ENCODE results near the gene PLXNA4. TPM values are rescaled to one million over a fixed set of nuclear protein-coding genes. Genes with fewer than 3 reads are reported as not detected.
"Not testable (repeated sequence)": the region's sequence is repeated elsewhere in the genome, so short reads cannot be mapped to it uniquely, and the experiment has no call there.

The PLXNA4 gene
- total RNA-seq, 2 experiments from 2014 or later = 1.2 to 1.4 TPM

- Mint-ChIP-seq H3K27ac (no peak overlapping the region), H3K4me1 (no peaks in the 10 kb centered on the region), H3K4me3 (no peak overlapping the region), H3K9me3 (no peaks in the 10 kb centered on the region), H3K36me3 (ENCODE audit: low read depth) (no peaks in the 10 kb centered on the region), H3K27me3 (peaks cover 10% of the 10 kb centered on the region)
- no peak for DNase-seq
- ChIA-PET POLR2A (no interaction called here), CTCF (interaction anchor here (1.8 kb wide), 1 partner anchor 24 kb away, joined by 6 read pairs; no protein-coding TSS in a partner anchor)
Observed at GRCh38 chr7:132604121-132604520, 27.9 kb upstream of the PLXNA4 start.

GRCh38 chr7:132603220-132603833, 27.1 kb upstream of the PLXNA4 start:
- Mint-ChIP-seq H3K9me3 (no peaks in the 10 kb centered on the region), H3K36me3 (ENCODE audit: low read depth) (no peaks in the 10 kb centered on the region), H3K4me1 (no peaks in the 10 kb centered on the region), H3K4me3 (no peak overlapping the region), H3K27ac (no peak overlapping the region), H3K27me3 (peaks cover 12% of the 10 kb centered on the region)
- CTCF ChIA-PET = interaction anchor here (1.8 kb wide), 1 partner anchor 23 kb away, joined by 6 read pairs; no protein-coding TSS in a partner anchor
- POLR2A ChIA-PET = no interaction called here
- DNase-seq = no peak

- Mint-ChIP-seq H3K4me1 (no peaks in the 10 kb centered on the region), H3K36me3 (ENCODE audit: low read depth) (no peaks in the 10 kb centered on the region), H3K27ac (no peak overlapping the region), H3K4me3 (no peak overlapping the region), H3K27me3 (peaks cover 12% of the 10 kb centered on the region), H3K9me3 (no peaks in the 10 kb centered on the region)
- CTCF ChIA-PET = interaction anchor here (1.1 kb wide), 1 partner anchor 21 kb away, joined by 5 read pairs; no protein-coding TSS in a partner anchor
- POLR2A ChIA-PET = no interaction called here
- no peak for DNase-seq
Observed at GRCh38 chr7:132601783-132602182, 25.5 kb upstream of the PLXNA4 start.

- H3K27me3 Mint-ChIP-seq = peaks cover 13% of the 10 kb centered on the region
- ChIA-PET CTCF (no interaction called here), POLR2A (no interaction called here)
- no peak for DNase-seq
- no peaks in the 10 kb centered on the region for H3K9me3 Mint-ChIP-seq
- H3K36me3 Mint-ChIP-seq (ENCODE audit: low read depth) = no peaks in the 10 kb centered on the region
- no peak overlapping the region for H3K4me3 Mint-ChIP-seq
- H3K27ac Mint-ChIP-seq = no peak overlapping the region
- no peaks in the 10 kb centered on the region for H3K4me1 Mint-ChIP-seq
Observed at GRCh38 chr7:132596588-132596987, 20.3 kb upstream of the PLXNA4 start.

GRCh38 chr7:132594741-132595140, 18.5 kb upstream of the PLXNA4 start:
- H3K4me3 Mint-ChIP-seq; H3K27ac Mint-ChIP-seq; CTCF ChIA-PET; DNase-seq; POLR2A ChIA-PET; H3K4me1 Mint-ChIP-seq; H3K36me3 Mint-ChIP-seq (ENCODE audit: low read depth); H3K9me3 Mint-ChIP-seq: not testable (repeated sequence)
- H3K27me3 Mint-ChIP-seq = peaks cover 15% of the 10 kb centered on the region

- H3K4me1 Mint-ChIP-seq = no peaks in the 10 kb centered on the region
- H3K27ac Mint-ChIP-seq = no peak overlapping the region
- H3K9me3 Mint-ChIP-seq = no peaks in the 10 kb centered on the region
- ChIA-PET CTCF (no interaction called here), POLR2A (no interaction called here)
- H3K36me3 Mint-ChIP-seq (ENCODE audit: low read depth) = no peaks in the 10 kb centered on the region
- H3K27me3 Mint-ChIP-seq = peaks cover 21% of the 10 kb centered on the region
- H3K4me3 Mint-ChIP-seq = no peak overlapping the region
- no peak for DNase-seq
Observed at GRCh38 chr7:132592936-132593335, 16.7 kb upstream of the PLXNA4 start.

- ChIA-PET POLR2A (no interaction called here), CTCF (no interaction called here)
- Mint-ChIP-seq H3K36me3 (ENCODE audit: low read depth) (no peaks in the 10 kb centered on the region), H3K4me1 (no peaks in the 10 kb centered on the region), H3K4me3 (no peak overlapping the region), H3K27ac (no peak overlapping the region), H3K27me3 (peaks cover 25% of the 10 kb centered on the region), H3K9me3 (no peaks in the 10 kb centered on the region)
- DNase-seq = no peak
Observed at GRCh38 chr7:132592231-132592920, 16.1 kb upstream of the PLXNA4 start.

- CTCF ChIA-PET = interaction anchor here (1.7 to 2.0 kb wide), 2 partner anchors 10 to 272 kb away, joined by 5 to 8 read pairs; no protein-coding TSS in a partner anchor
- POLR2A ChIA-PET = no interaction called here
- DNase-seq = no peak
- H3K27me3 Mint-ChIP-seq = peaks cover 25% of the 10 kb centered on the region
- no peak overlapping the region for H3K4me3 Mint-ChIP-seq
- H3K4me1 Mint-ChIP-seq = no peaks in the 10 kb centered on the region
- no peak overlapping the region for H3K27ac Mint-ChIP-seq
- no peaks in the 10 kb centered on the region for H3K36me3 Mint-ChIP-seq (ENCODE audit: low read depth)
- no peaks in the 10 kb centered on the region for H3K9me3 Mint-ChIP-seq
Observed at GRCh38 chr7:132590162-132590561, 13.9 kb upstream of the PLXNA4 start.

- CTCF ChIA-PET = no interaction called here
- no peak for DNase-seq
- POLR2A ChIA-PET = no interaction called here
- Mint-ChIP-seq H3K27ac (no peak overlapping the region), H3K9me3 (no peaks in the 10 kb centered on the region), H3K4me1 (no peaks in the 10 kb centered on the region), H3K36me3 (ENCODE audit: low read depth) (no peaks in the 10 kb centered on the region), H3K4me3 (no peak overlapping the region), H3K27me3 (peaks cover 32% of the 10 kb centered on the region)
Observed at GRCh38 chr7:132588596-132588995, 12.3 kb upstream of the PLXNA4 start.

- ChIA-PET POLR2A (no interaction called here), CTCF (interaction anchor here (7.5 kb wide), 1 partner anchor 266 kb away, joined by 136 read pairs; no protein-coding TSS in a partner anchor)
- Mint-ChIP-seq H3K27ac (no peak overlapping the region), H3K4me3 (no peak overlapping the region), H3K27me3 (peaks cover 27% of the 10 kb centered on the region), H3K4me1 (no peaks in the 10 kb centered on the region), H3K9me3 (no peaks in the 10 kb centered on the region), H3K36me3 (ENCODE audit: low read depth) (no peaks in the 10 kb centered on the region)
- DNase-seq = no peak
Observed at GRCh38 chr7:132584796-132585494, 8.7 kb upstream of the PLXNA4 start.

- Mint-ChIP-seq H3K27me3 (peaks cover 36% of the 10 kb centered on the region), H3K27ac (no peak overlapping the region), H3K9me3 (no peaks in the 10 kb centered on the region)
Observed at GRCh38 chr7:132581431-132581830, 5.2 kb upstream of the PLXNA4 start.

GRCh38 chr7:132580717-132581285, 4.5 kb upstream of the PLXNA4 start:
- Mint-ChIP-seq H3K27me3 (peaks cover 36% of the 10 kb centered on the region), H3K9me3 (no peaks in the 10 kb centered on the region), H3K36me3 (ENCODE audit: low read depth) (no peaks in the 10 kb centered on the region), H3K27ac (no peak overlapping the region), H3K4me3 (no peak overlapping the region), H3K4me1 (peaks cover 9% of the 10 kb centered on the region)
- ChIA-PET POLR2A (interaction anchor here (0.5 to 1.5 kb wide), 4 partner anchors 42 to 1274 kb away, joined by 3 to 8 read pairs (median 4); no protein-coding TSS in a partner anchor), CTCF (interaction anchor here (0.7 to 8.5 kb wide), 49 partner anchors 9 to 853 kb away, joined by 3 to 162 read pairs (median 5); no protein-coding TSS in a partner anchor)
- DNase-seq = peak; percentile 77

More at GRCh38 chr7:132581431-132581830, 5.2 kb upstream of the PLXNA4 start:
- no peak for DNase-seq
- Mint-ChIP-seq H3K36me3 (ENCODE audit: low read depth) (no peaks in the 10 kb centered on the region), H3K4me1 (peaks cover 8% of the 10 kb centered on the region), H3K4me3 (no peak overlapping the region)
- CTCF ChIA-PET = interaction anchor here (1.0 to 8.5 kb wide), 21 partner anchors 19 to 634 kb away, joined by 3 to 162 read pairs (median 5); no protein-coding TSS in a partner anchor
- POLR2A ChIA-PET = no interaction called here

- H3K4me3 Mint-ChIP-seq = no peak overlapping the region
- no peaks in the 10 kb centered on the region for H3K9me3 Mint-ChIP-seq
- no peak for DNase-seq
- ChIA-PET CTCF (interaction anchor here (0.7 to 8.5 kb wide), 49 partner anchors 9 to 854 kb away, joined by 3 to 162 read pairs (median 5); no protein-coding TSS in a partner anchor), POLR2A (interaction anchor here (0.5 to 1.5 kb wide), 4 partner anchors 43 to 1275 kb away, joined by 3 to 8 read pairs (median 4); no protein-coding TSS in a partner anchor)
- H3K27ac Mint-ChIP-seq = no peak overlapping the region
- H3K36me3 Mint-ChIP-seq (ENCODE audit: low read depth) = no peaks in the 10 kb centered on the region
- peaks cover 12% of the 10 kb centered on the region for H3K4me1 Mint-ChIP-seq
- peaks cover 41% of the 10 kb centered on the region for H3K27me3 Mint-ChIP-seq
Observed at GRCh38 chr7:132580277-132580676, 4.0 kb upstream of the PLXNA4 start.
